H1 (cell line): ENCODE data around the gene IQSEC3. TPM values are rescaled to one million over a fixed set of nuclear protein-coding genes. Genes with fewer than 3 reads are reported as not detected.

Experiments
- CTCF ChIA-PET: fragments of 300-600 bp; sonication (Branson Sonifier 250); formaldehyde crosslinking; loops from one replicate; lab custom pipeline; 2021; ENCODE audit not compliant: partially characterized antibody; lab: Charles Lee
- POLR2A ChIA-PET: fragments of 300-600 bp; sonication (Branson Sonifier 250); formaldehyde crosslinking; loops from one replicate; lab custom pipeline; 2021; ENCODE audit warnings: inconsistent platforms; ENCODE audit not compliant: partially characterized antibody; lab: Charles Lee
- DNase-seq, 2 experiments: peaks; one replicate each; pipeline versions ENCODE4 v3.0.0 to v3.0.0-alpha.2; 2010 to 2022; ENCODE audit warnings: low spot score in 2 of 2, low read depth in 1 of 2, mixed read lengths in 1 of 2
- FAIRE-seq: peaks from 2 replicates; lab custom pipeline; 2011; peaks lifted over from hg19 to GRCh38; lab: Jason Lieb, UNC
- H2AFZ ChIP-seq: 2 replicates; pipeline ENCODE4 v1.8.1; 2012; ENCODE audit warnings: low read length, inconsistent platforms
- H2AK5ac ChIP-seq: 2 replicates; pipeline ENCODE4 v1.6.1; 2013; ENCODE audit warnings: low read depth, low read length
- H2BK120ac ChIP-seq: replicated peaks from 2 replicates; pipeline ENCODE3; 2013; ENCODE audit warnings: low read depth, low read length, inconsistent platforms
- H2BK12ac ChIP-seq: 2 replicates; pipeline ENCODE4 v1.6.1; 2013; ENCODE audit warnings: low read depth, low read length
- H2BK15ac ChIP-seq: 2 replicates; pipeline ENCODE4 v1.6.1; 2013; ENCODE audit warnings: low read length
- H2BK20ac ChIP-seq: 2 replicates; pipeline ENCODE4 v1.6.1; 2013; ENCODE audit warnings: low read length
- H2BK5ac ChIP-seq: 2 replicates; pipeline ENCODE4 v1.6.1; 2013; ENCODE audit warnings: low read depth, low read length
- H3K14ac ChIP-seq: 2 replicates; pipeline ENCODE4 v1.6.1; 2013; ENCODE audit warnings: inconsistent platforms; ENCODE audit not compliant: insufficient read length
- H3K18ac ChIP-seq: 2 replicates; pipeline ENCODE4 v1.6.1; 2013; ENCODE audit warnings: low read length; ENCODE audit errors: extremely low read depth
- H3K23ac ChIP-seq: 2 replicates; pipeline ENCODE4 v1.6.1; 2013; ENCODE audit warnings: inconsistent platforms; ENCODE audit not compliant: insufficient read length
- H3K23me2 ChIP-seq: 2 replicates; pipeline ENCODE4 v1.6.1; 2013; ENCODE audit warnings: low read depth, low read length
- H3K27ac ChIP-seq: 2 replicates; pipeline ENCODE4 v1.6.1; 2011; ENCODE audit warnings: low read depth, low read length, inconsistent platforms
- H3K27me3 ChIP-seq, 4 experiments: replicated peaks in 1 of 4; 1 replicate in 1 of 4; 2 replicates in 3 of 4; pipeline versions ENCODE4 v1.6.1 to v1.8.1; 2011 to 2013; ENCODE audit warnings: low read length in 3 of 4, mild to moderate bottlenecking in 3 of 4, inconsistent platforms in 2 of 4, mixed read lengths in 2 of 4, moderate library complexity in 1 of 4; ENCODE audit not compliant: control insufficient read depth in 3 of 4, insufficient read depth in 3 of 4; ENCODE audit errors: extremely low read depth in 1 of 4
- H3K36me3 ChIP-seq, 4 experiments: 2 replicates each; pipeline versions ENCODE4 v1.6.1 to v1.8.1; 2011 to 2013; ENCODE audit warnings: mild to moderate bottlenecking in 4 of 4, low read length in 3 of 4, moderate library complexity in 2 of 4, control low read depth in 1 of 4, inconsistent platforms in 1 of 4; ENCODE audit not compliant: insufficient read depth in 4 of 4, control insufficient read depth in 2 of 4
- H3K4ac ChIP-seq: replicated peaks from 2 replicates; pipeline ENCODE3; 2013; ENCODE audit warnings: low read length, low read depth, mixed read lengths, inconsistent platforms; ENCODE audit not compliant: insufficient read length
- H3K4me1 ChIP-seq, 4 experiments: replicated peaks in 1 of 4; 1 replicate in 1 of 4; 2 replicates in 3 of 4; pipeline versions ENCODE4 v1.6.1 to v1.8.1; 2011 to 2013; ENCODE audit warnings: low read length in 3 of 4, inconsistent platforms in 2 of 4, mixed read lengths in 1 of 4; ENCODE audit not compliant: insufficient read depth in 4 of 4, control insufficient read depth in 3 of 4
- H3K4me2 ChIP-seq, 2 experiments: 2 replicates each; pipeline versions ENCODE4 v1.6.1 to v1.8.1; 2011 to 2013; ENCODE audit warnings: low read depth in 2 of 2, low read length in 2 of 2, control low read depth in 1 of 2, inconsistent platforms in 1 of 2, mild to moderate bottlenecking in 1 of 2; ENCODE audit not compliant: insufficient read depth in 1 of 2
- H3K4me3 ChIP-seq, 4 experiments: fragments of 200-600, 300-600 bp in 1 of 4; sonication (generic), shearing (Covaris generic), sonication (Bioruptor Twin) in 1 of 4; 2 replicates each; pipeline versions ENCODE4 v1.5.1 to v1.8.1; 2011 to 2016; ENCODE audit warnings: low read length in 4 of 4, low read depth in 3 of 4, control low read depth in 2 of 4, inconsistent platforms in 2 of 4, mild to moderate bottlenecking in 2 of 4, mixed read lengths in 1 of 4, moderate library complexity in 1 of 4; ENCODE audit not compliant: insufficient read depth in 2 of 4; ENCODE audit errors: extremely low read depth in 1 of 4
- H3K56ac ChIP-seq: replicated peaks from 2 replicates; pipeline ENCODE3; 2013; ENCODE audit warnings: low read depth, mild to moderate bottlenecking, mixed read lengths, low read length, inconsistent platforms; ENCODE audit not compliant: insufficient read length
- H3K79me1 ChIP-seq: 2 replicates; pipeline ENCODE4 v1.6.1; 2013; ENCODE audit warnings: low read depth, low read length, control low read depth
- H3K79me2 ChIP-seq, 2 experiments: 2 replicates each; pipeline versions ENCODE4 v1.6.1 to v1.8.1; 2012 to 2013; ENCODE audit warnings: low read length in 2 of 2, mild to moderate bottlenecking in 2 of 2, inconsistent platforms in 1 of 2; ENCODE audit not compliant: insufficient read depth in 2 of 2, control insufficient read depth in 1 of 2
- H3K9ac ChIP-seq, 4 experiments: replicated peaks in 1 of 4; 1 replicate in 1 of 4; 2 replicates in 3 of 4; pipeline versions ENCODE4 v1.6.1 to v1.8.1; 2011 to 2013; ENCODE audit warnings: low read depth in 3 of 4, low read length in 3 of 4, control low read depth in 2 of 4, mild to moderate bottlenecking in 2 of 4, moderate library complexity in 2 of 4, inconsistent platforms in 1 of 4; ENCODE audit errors: extremely low read depth in 1 of 4
- H3K9me3 ChIP-seq, 2 experiments: 2 replicates each; pipeline versions ENCODE4 v1.6.1 to v1.8.1; 2012 to 2013; ENCODE audit warnings: mild to moderate bottlenecking in 2 of 2, moderate library complexity in 2 of 2, control low read depth in 1 of 2, inconsistent platforms in 1 of 2, low read depth in 1 of 2, low read length in 1 of 2, mixed read lengths in 1 of 2; ENCODE audit not compliant: insufficient read depth in 2 of 2
- H4K20me1 ChIP-seq, 2 experiments: replicated peaks in 1 of 2; 2 replicates each; pipeline versions ENCODE3 to v1.8.1; 2011 to 2013; ENCODE audit warnings: inconsistent platforms in 2 of 2, low read length in 2 of 2, mild to moderate bottlenecking in 1 of 2; ENCODE audit not compliant: insufficient read depth in 2 of 2, control insufficient read depth in 1 of 2
- H4K5ac ChIP-seq: 2 replicates; pipeline ENCODE4 v1.6.1; 2013; ENCODE audit warnings: low read length, low read depth, mixed read lengths, inconsistent platforms; ENCODE audit not compliant: insufficient read length
- H4K8ac ChIP-seq: 2 replicates; pipeline ENCODE4 v1.8.0; 2013; ENCODE audit warnings: mild to moderate bottlenecking, moderate library complexity, low read length, inconsistent platforms; ENCODE audit not compliant: insufficient read depth; ENCODE audit errors: extremely low read depth
- H4K91ac ChIP-seq: replicated peaks from 2 replicates; pipeline ENCODE3; 2013; ENCODE audit warnings: low read length, mixed read lengths, inconsistent platforms; ENCODE audit not compliant: insufficient read length
- BACH1 ChIP-seq: IDR thresholded peaks from 2 replicates; pipeline ENCODE4 v1.6.1; 2012; ENCODE audit warnings: low read length, improper control_type of control experiment
- FOSL1 ChIP-seq: IDR thresholded peaks from 2 replicates; pipeline ENCODE4 v1.6.1; 2011; ENCODE audit warnings: mild to moderate bottlenecking, low read depth, low read length, moderate library complexity; ENCODE audit not compliant: insufficient read depth
- MAFK ChIP-seq: IDR thresholded peaks from 2 replicates; pipeline ENCODE4 v1.6.1; 2012; ENCODE audit warnings: low read depth, mild to moderate bottlenecking, improper control_type of control experiment, low read length
- MAX ChIP-seq: IDR thresholded peaks from 2 replicates; pipeline ENCODE4 v1.6.1; 2012; ENCODE audit warnings: inconsistent platforms
- PHF8 ChIP-seq: fragments of 200-600 bp; sonication (generic); conservative IDR thresholded peaks from 2 replicates; pipeline ENCODE4 v1.7.1; 2012; ENCODE audit warnings: low read depth, mild to moderate bottlenecking, inconsistent platforms, low read length, moderate library complexity
- TCF12 ChIP-seq: IDR thresholded peaks from 2 replicates; pipeline ENCODE4 v1.6.1; 2011; ENCODE audit warnings: low read depth, mild to moderate bottlenecking, low read length
- TEAD4 ChIP-seq: IDR thresholded peaks from 2 replicates; pipeline ENCODE4 v1.6.1; 2012; ENCODE audit warnings: low read depth, low read length, inconsistent platforms, mixed read lengths
- USF2 ChIP-seq: IDR thresholded peaks from 2 replicates; pipeline ENCODE4 v1.6.1; 2011; ENCODE audit warnings: low read length, improper control_type of control experiment
- ZNF274 ChIP-seq: IDR thresholded peaks from 2 replicates; pipeline ENCODE4 v1.7.0; 2012; ENCODE audit warnings: low read length, borderline replicate concordance; ENCODE audit errors: extremely low read depth
- WGBS, 2 experiments: shearing (Covaris generic) in 1 of 2; methylation state at CpG; one replicate each; pipeline versions ENCODE4 v1.1.6 to v1.1.7; 2013 to 2015; ENCODE audit warnings: low lambda C conversion rate in 2 of 2, mixed read lengths in 2 of 2, inconsistent platforms in 1 of 2, low coverage in 1 of 2, missing lambda C conversion rate in 1 of 2; ENCODE audit not compliant: insufficient replicate concordance in 2 of 2, insufficient coverage in 1 of 2, insufficient read length in 1 of 2; ENCODE audit errors: extremely low coverage in 1 of 2, missing lambda C conversion rate in 1 of 2; 5-methylcytosine and 5-hydroxymethylcytosine counted together
- polyA plus RNA-seq, 7 experiments: library from polyadenylated mRNA; depleted of rRNA in 3 of 7; stranded (reverse) in 5 of 7; unstranded in 2 of 7; fragments of >200 nt in 5 of 7; fragments of 200-250 nt in 2 of 7; gene quantifications; 1 replicate in 5 of 7; 2 replicates in 1 of 7; 4 replicates in 1 of 7; pipeline versions ENCODE4 v1.2.1 to v1.2.3, GENCODE V29; 2011 to 2013; ENCODE audit warnings: missing spikeins in 2 of 7, mixed read lengths in 2 of 7
- total RNA-seq: library from RNA; stranded (reverse); fragmentation: NEBNext Ultra II Directional; extraction: Animal tissue kit (Norgen Biotek cat#: 25700); gene quantifications from 2 replicates; pipeline ENCODE4 v1.2.1, GENCODE V29; 2021

Gene IQSEC3
- total and polyA plus RNA-seq, 2 of the 8 experiments (the other 6 are each of a cell fraction or from before 2014, with no cell fraction given): 1.2 to 3.1 TPM

GRCh38 chr12:171743-172676 is 105.4 kb downstream of the IQSEC3 start:
- no peak overlapping the region for H2BK20ac ChIP-seq
- H2BK15ac ChIP-seq: peak overlapping the region; percentile 46; the same call in 1 of the 2 replicates
- 78% methylated on average over 15 of the region's 18 CpGs; no CpG with 5 or more reads in 1 of the 2 experiments for WGBS, 2 experiments
- H2AFZ ChIP-seq: no peak overlapping the region
- DNase-seq (no peak), FAIRE-seq (no peak)
- H3K79me2 ChIP-seq: no peaks in the 10 kb centered on the region
- H2AK5ac ChIP-seq: no peak overlapping the region
- no peak overlapping the region for H4K5ac ChIP-seq
- ChIA-PET POLR2A (interaction anchor here (0.6 to 1.5 kb wide), 6 partner anchors 14 to 97 kb away, joined by 3 to 6 read pairs (median 3); no protein-coding TSS in a partner anchor), CTCF (interaction anchor here (0.6 to 6.6 kb wide), 12 partner anchors 8 to 690 kb away, joined by 3 to 63 read pairs (median 8); no protein-coding TSS in a partner anchor)
- H4K91ac ChIP-seq: no peak overlapping the region
- no peak overlapping the region for H3K27ac ChIP-seq
- no peaks in the 10 kb centered on the region for H3K23me2 ChIP-seq
- no peak overlapping the region for H3K4ac ChIP-seq
- no peaks in the 10 kb centered on the region for H3K9me3 ChIP-seq
- H4K8ac ChIP-seq: no peak overlapping the region
- H3K56ac ChIP-seq: no peak overlapping the region
- H3K9ac ChIP-seq: no peak overlapping the region
- H4K20me1 ChIP-seq: no peaks in the 10 kb centered on the region
- no peak overlapping the region; the same call in 1 of the 2 replicates for H3K18ac ChIP-seq
- no peak overlapping the region for H3K14ac ChIP-seq
- peaks cover 3 to 28% (median 20%) of the 10 kb centered on the region in 4 experiments for H3K4me1 ChIP-seq
- H3K23ac ChIP-seq: no peak overlapping the region
- no peak overlapping the region for H3K4me2 ChIP-seq
- no peak overlapping the region for H2BK12ac ChIP-seq
- no peaks in the 10 kb centered on the region for H3K36me3 ChIP-seq
- no peak overlapping the region for H3K4me3 ChIP-seq
- H2BK5ac ChIP-seq: no peak overlapping the region
- H3K27me3 ChIP-seq: peaks cover 0 to 3% (median 2%) of the 10 kb centered on the region in 4 experiments; a peak in 2 of 7 replicates
- no peaks in the 10 kb centered on the region for H3K79me1 ChIP-seq
- H2BK120ac ChIP-seq: no peak overlapping the region
- no peak for TF ChIP-seq BACH1
- TF ChIP-seq MAFK: no peak
- no peak for TF ChIP-seq TCF12
- no peak for TF ChIP-seq FOSL1
- no peak for TF ChIP-seq PHF8
- no peak for TF ChIP-seq MAX
- TF ChIP-seq TEAD4: no peak
- no peak for TF ChIP-seq USF2
- no peak for TF ChIP-seq ZNF274
